ENCODE measurements around the gene NHEJ1.

NHEJ1 gene

GRCh38 chr2:219116776-219117646 lies 43.6 kb downstream of the NHEJ1 start:
- Histone ChIP-seq H3K27me3 (ENCODE audit: low read depth, low read length) (no peaks in the 10 kb centered on the region), H3K9me3 (ENCODE audit: control insufficient read depth in 1 of 2, low read length in 2 of 2) (no peaks in the 10 kb centered on the region), H3K4me3 (ENCODE audit: low read depth in 1 of 2, low read length in 2 of 2) (no peak overlapping the region), H3K36me3 (ENCODE audit: control insufficient read depth in 1 of 2, insufficient read depth in 2 of 2, low read length in 2 of 2) (no peaks in the 10 kb centered on the region), H3K4me1 (ENCODE audit: control insufficient read depth in 1 of 2, insufficient read depth in 2 of 2, low read length in 2 of 2) (no peaks in the 10 kb centered on the region), H3K27ac (ENCODE audit: low read length) (no peak overlapping the region)

- Histone ChIP-seq H3K27me3 (ENCODE audit: low read depth, low read length) (no peaks in the 10 kb centered on the region), H3K4me3 (ENCODE audit: low read depth in 1 of 2, low read length in 2 of 2) (no peak overlapping the region), H3K4me1 (ENCODE audit: control insufficient read depth in 1 of 2, insufficient read depth in 2 of 2, low read length in 2 of 2) (peaks cover 0 to 3% of the 10 kb centered on the region in 2 donors), H3K9me3 (ENCODE audit: control insufficient read depth in 1 of 2, low read length in 2 of 2) (no peaks in the 10 kb centered on the region), H3K27ac (ENCODE audit: low read length) (no peak overlapping the region), H3K36me3 (ENCODE audit: control insufficient read depth in 1 of 2, insufficient read depth in 2 of 2, low read length in 2 of 2) (no peaks in the 10 kb centered on the region)
Observed at GRCh38 chr2:219112651-219113338, 47.8 kb downstream of the NHEJ1 start.

GRCh38 chr2:219112062-219112406 lies 48.6 kb downstream of the NHEJ1 start:
- H3K4me1 ChIP-seq (ENCODE audit: control insufficient read depth in 1 of 2, insufficient read depth in 2 of 2, low read length in 2 of 2), result peaks cover 0 to 3% of the 10 kb centered on the region in 2 donors
- no peaks in the 10 kb centered on the region for H3K9me3 ChIP-seq (ENCODE audit: control insufficient read depth in 1 of 2, low read length in 2 of 2)
- no peaks in the 10 kb centered on the region for H3K36me3 ChIP-seq (ENCODE audit: control insufficient read depth in 1 of 2, insufficient read depth in 2 of 2, low read length in 2 of 2)
- no peak overlapping the region for H3K27ac ChIP-seq (ENCODE audit: low read length)
- H3K4me3 ChIP-seq (ENCODE audit: low read depth in 1 of 2, low read length in 2 of 2), result no peak overlapping the region
- no peaks in the 10 kb centered on the region for H3K27me3 ChIP-seq (ENCODE audit: low read depth, low read length)

GRCh38 chr2:219111375-219112061 lies 49.1 kb downstream of the NHEJ1 start:
- H3K36me3 ChIP-seq (ENCODE audit: control insufficient read depth in 1 of 2, insufficient read depth in 2 of 2, low read length in 2 of 2), result no peaks in the 10 kb centered on the region
- no peaks in the 10 kb centered on the region for H3K9me3 ChIP-seq (ENCODE audit: control insufficient read depth in 1 of 2, low read length in 2 of 2)
- H3K4me1 ChIP-seq (ENCODE audit: control insufficient read depth in 1 of 2, insufficient read depth in 2 of 2, low read length in 2 of 2), result peaks cover 0 to 3% of the 10 kb centered on the region in 2 donors
- H3K27ac ChIP-seq (ENCODE audit: low read length), result no peak overlapping the region
- H3K27me3 ChIP-seq (ENCODE audit: low read depth, low read length), result no peaks in the 10 kb centered on the region
- no peak overlapping the region for H3K4me3 ChIP-seq (ENCODE audit: low read depth in 1 of 2, low read length in 2 of 2)

- Histone ChIP-seq H3K9me3 (ENCODE audit: control insufficient read depth in 1 of 2, low read length in 2 of 2) (no peaks in the 10 kb centered on the region), H3K4me1 (ENCODE audit: control insufficient read depth in 1 of 2, insufficient read depth in 2 of 2, low read length in 2 of 2) (peaks cover 0 to 3% of the 10 kb centered on the region in 2 donors), H3K4me3 (ENCODE audit: low read depth in 1 of 2, low read length in 2 of 2) (no peak overlapping the region), H3K27ac (ENCODE audit: low read length) (no peak overlapping the region), H3K36me3 (ENCODE audit: control insufficient read depth in 1 of 2, insufficient read depth in 2 of 2, low read length in 2 of 2) (no peaks in the 10 kb centered on the region), H3K27me3 (ENCODE audit: low read depth, low read length) (no peaks in the 10 kb centered on the region)
Observed at GRCh38 chr2:219109471-219109870, 51.1 kb downstream of the NHEJ1 start.

- H3K4me3 ChIP-seq (ENCODE audit: low read depth in 1 of 2, low read length in 2 of 2), result no peak overlapping the region
- H3K4me1 ChIP-seq (ENCODE audit: control insufficient read depth in 1 of 2, insufficient read depth in 2 of 2, low read length in 2 of 2), result peaks cover 0 to 3% of the 10 kb centered on the region in 2 donors
- H3K9me3 ChIP-seq (ENCODE audit: control insufficient read depth in 1 of 2, low read length in 2 of 2), result no peaks in the 10 kb centered on the region
- H3K27me3 ChIP-seq (ENCODE audit: low read depth, low read length), result no peaks in the 10 kb centered on the region
- H3K27ac ChIP-seq (ENCODE audit: low read length), result no peak overlapping the region
- H3K36me3 ChIP-seq (ENCODE audit: control insufficient read depth in 1 of 2, insufficient read depth in 2 of 2, low read length in 2 of 2), result no peaks in the 10 kb centered on the region
Observed at GRCh38 chr2:219107758-219108157, 52.9 kb downstream of the NHEJ1 start.

- no peak overlapping the region for H3K27ac ChIP-seq (ENCODE audit: low read length)
- H3K4me3 ChIP-seq (ENCODE audit: low read depth in 1 of 2, low read length in 2 of 2), result no peak overlapping the region
- peaks cover 0 to 3% of the 10 kb centered on the region in 2 donors for H3K4me1 ChIP-seq (ENCODE audit: control insufficient read depth in 1 of 2, insufficient read depth in 2 of 2, low read length in 2 of 2)
- no peaks in the 10 kb centered on the region for H3K36me3 ChIP-seq (ENCODE audit: control insufficient read depth in 1 of 2, insufficient read depth in 2 of 2, low read length in 2 of 2)
- H3K27me3 ChIP-seq (ENCODE audit: low read depth, low read length), result no peaks in the 10 kb centered on the region
- no peaks in the 10 kb centered on the region for H3K9me3 ChIP-seq (ENCODE audit: control insufficient read depth in 1 of 2, low read length in 2 of 2)
Observed at GRCh38 chr2:219106251-219106650, 54.4 kb downstream of the NHEJ1 start.

- no peaks in the 10 kb centered on the region for H3K36me3 ChIP-seq (ENCODE audit: control insufficient read depth in 1 of 2, insufficient read depth in 2 of 2, low read length in 2 of 2)
- no peaks in the 10 kb centered on the region for H3K9me3 ChIP-seq (ENCODE audit: control insufficient read depth in 1 of 2, low read length in 2 of 2)
- H3K4me3 ChIP-seq (ENCODE audit: low read depth in 1 of 2, low read length in 2 of 2), result no peak overlapping the region
- no peaks in the 10 kb centered on the region for H3K27me3 ChIP-seq (ENCODE audit: low read depth, low read length)
- peaks cover 0 to under 1% of the 10 kb centered on the region in 2 donors for H3K4me1 ChIP-seq (ENCODE audit: control insufficient read depth in 1 of 2, insufficient read depth in 2 of 2, low read length in 2 of 2)
- no peak overlapping the region for H3K27ac ChIP-seq (ENCODE audit: low read length)
Observed at GRCh38 chr2:219104107-219105035, 56.2 kb downstream of the NHEJ1 start.

- Histone ChIP-seq H3K9me3 (ENCODE audit: control insufficient read depth in 1 of 2, low read length in 2 of 2) (no peaks in the 10 kb centered on the region), H3K27me3 (ENCODE audit: low read depth, low read length) (no peaks in the 10 kb centered on the region), H3K27ac (ENCODE audit: low read length) (no peak overlapping the region), H3K4me1 (ENCODE audit: control insufficient read depth in 1 of 2, insufficient read depth in 2 of 2, low read length in 2 of 2) (no peaks in the 10 kb centered on the region), H3K4me3 (ENCODE audit: low read depth in 1 of 2, low read length in 2 of 2) (no peak overlapping the region), H3K36me3 (ENCODE audit: control insufficient read depth in 1 of 2, insufficient read depth in 2 of 2, low read length in 2 of 2) (no peaks in the 10 kb centered on the region)
Observed at GRCh38 chr2:219099329-219099728, 61.3 kb downstream of the NHEJ1 start.

GRCh38 chr2:219095406-219095935 lies 65.1 kb downstream of the NHEJ1 start:
- Histone ChIP-seq H3K27ac (ENCODE audit: low read length) (no peak overlapping the region), H3K4me1 (ENCODE audit: control insufficient read depth in 1 of 2, insufficient read depth in 2 of 2, low read length in 2 of 2) (no peaks in the 10 kb centered on the region), H3K9me3 (ENCODE audit: control insufficient read depth in 1 of 2, low read length in 2 of 2) (no peaks in the 10 kb centered on the region), H3K27me3 (ENCODE audit: low read depth, low read length) (no peaks in the 10 kb centered on the region), H3K36me3 (ENCODE audit: control insufficient read depth in 1 of 2, insufficient read depth in 2 of 2, low read length in 2 of 2) (no peaks in the 10 kb centered on the region), H3K4me3 (ENCODE audit: low read depth in 1 of 2, low read length in 2 of 2) (no peak overlapping the region)

Data from muscle layer of duodenum (tissue), 2 donors.